Spleen (tissue), 11 donors: ENCODE results near the gene CCDC70. TPM values are rescaled to one million over a fixed set of nuclear protein-coding genes. Genes with fewer than 3 reads are reported as not detected.

Experiments
- DNase-seq: peaks from one replicate; pipeline ENCODE4 v3.0.0-alpha.2; 2020
- H3K27ac ChIP-seq, 8 donors: fragments of 200-600 bp; sonication (generic) in 7 of 8; 1 replicate in 4 of 8; 2 replicates in 4 of 8; pipeline versions ENCODE4 v1.5.0 to v1.8.0; 2016 to 2021; ENCODE audit warnings: inconsistent platforms in 4 of 8, mild to moderate bottlenecking in 4 of 8, moderate library complexity in 1 of 8
- H3K27me3 ChIP-seq, 7 donors: fragments of 200-600 bp; sonication (generic) in 6 of 7; replicated peaks in 1 of 7; 1 replicate in 4 of 7; 2 replicates in 3 of 7; pipeline versions ENCODE4 v1.5.0 to v1.8.0; 2016 to 2021; ENCODE audit warnings: inconsistent platforms in 3 of 7, mild to moderate bottlenecking in 1 of 7
- H3K36me3 ChIP-seq, 6 donors: fragments of 200-600 bp; sonication (generic) in 5 of 6; 1 replicate in 4 of 6; 2 replicates in 2 of 6; pipeline versions ENCODE4 v1.5.0 to v1.8.0; 2016 to 2021; ENCODE audit warnings: inconsistent platforms in 2 of 6
- H3K4me1 ChIP-seq, 6 donors: fragments of 200-600 bp; sonication (generic) in 5 of 6; 1 replicate in 3 of 6; 2 replicates in 3 of 6; pipeline versions ENCODE4 v1.5.0 to v1.8.0; 2016 to 2021; ENCODE audit warnings: inconsistent platforms in 3 of 6
- H3K4me3 ChIP-seq, 8 donors: fragments of 200-600 bp; sonication (generic) in 7 of 8; 1 replicate in 4 of 8; 2 replicates in 4 of 8; pipeline versions ENCODE4 v1.5.0 to v1.8.0; 2016 to 2021; ENCODE audit warnings: inconsistent platforms in 4 of 8, mild to moderate bottlenecking in 4 of 8, moderate library complexity in 2 of 8
- H3K9me3 ChIP-seq, 8 donors: fragments of 200-600 bp; sonication (generic) in 7 of 8; 1 replicate in 4 of 8; 2 replicates in 4 of 8; pipeline versions ENCODE4 v1.5.0 to v1.8.0; 2016 to 2021; ENCODE audit warnings: inconsistent platforms in 4 of 8
- POLR2A ChIP-seq, 3 donors: fragments of 450-650 bp; IDR thresholded peaks; one replicate each; pipeline ENCODE4 v1.5.1; 2017; ENCODE audit warnings: antibody characterized with exemption in 3 of 3, mild to moderate bottlenecking in 1 of 3
- POLR2AphosphoS5 ChIP-seq, 3 donors: sonication (generic); formaldehyde crosslinking; IDR thresholded peaks; one replicate each; pipeline ENCODE4 v1.5.1; 2017; ENCODE audit warnings: antibody characterized with exemption in 3 of 3
- WGBS, 5 donors: extraction: QIAGEN DNeasy Blood & Tissue Kit in 3 of 5; methylation state at CpG; one replicate each; pipeline versions ENCODE4 v1.1.5 to v1.1.7; 2013 to 2018; 5-methylcytosine and 5-hydroxymethylcytosine counted together
- intact Hi-C: fragments of 100-400 bp; cut with DNase I; formaldehyde crosslinking; loops from one replicate; pipeline ENCODE4 v1.15.0; 2023; ENCODE audit warnings: low total_unique reads
- polyA plus RNA-seq, 3 donors: library from polyadenylated mRNA; stranded (reverse); fragments of 200-250 nt; gene quantifications; one replicate each; pipeline ENCODE4 v1.2.1, GENCODE V29; 2013
- total RNA-seq, 7 donors: library from RNA; depleted of rRNA in 3 of 7; stranded (reverse); fragments of >200 nt in 3 of 7; fragmentation: NEBNext Ultra II Directional in 4 of 7; extraction: Animal tissue kit (Norgen Biotek cat#: 25700) in 4 of 7; gene quantifications; one replicate each; pipeline versions ENCODE4 v1.1.0 to v1.2.1, GENCODE V29; 2016 to 2021
- TF ChIP-seq, protein P1 (sequence below), 11 experiments: fragments of 200-600 bp in 7 of 11; fragments of 450-650 bp in 4 of 11; sonication (generic) in 4 of 11; IDR thresholded peaks in 8 of 11; conservative IDR thresholded peaks in 3 of 11; 1 replicate in 7 of 11; 2 replicates in 4 of 11; pipeline versions ENCODE4 v1.4.0 to v1.8.0; 2016 to 2021; ENCODE audit warnings: antibody characterized with exemption in 11 of 11, inconsistent platforms in 4 of 11, mild to moderate bottlenecking in 1 of 11
- donor health status: healthy with polysubstance abuse.
- donor health status: DM: no; HTN: no; CAD: no; lungs with moderate emphysema.
- donor health status: DM: no; HTN: no; CAD: no.
- donor health status: Bipolar disorder and iron deficiency.
- donor health status: healthy.
- donor health status: DM: no; HTN: no; CAD: no.
- donor health status: DM: yes; HTN: yes; CAD: no.

Gene CCDC70
- total and polyA plus RNA-seq, 10 donors = not detected

GRCh38 chr13:51843529-51843928 lies 18.2 kb upstream of the CCDC70 start:
- Histone ChIP-seq H3K9me3 (no peaks in the 10 kb centered on the region), H3K27ac (no peak overlapping the region), H3K36me3 (no peaks in the 10 kb centered on the region), H3K4me3 (no peak overlapping the region), H3K4me1 (peaks cover 0 to 14% (median 6%) of the 10 kb centered on the region in 6 donors), H3K27me3 (peaks cover 0 to 12% (median 0%) of the 10 kb centered on the region in 7 donors)
- intact Hi-C loops = loop anchor here (10.0 kb wide), 1 partner anchor 281 kb away; the partner anchor contains the start of gene NEK5
- 69 to 78% (median 74%) methylated on average over 3 of the region's 3 CpGs for WGBS, 5 donors
- TF ChIP-seq, protein P1, sequence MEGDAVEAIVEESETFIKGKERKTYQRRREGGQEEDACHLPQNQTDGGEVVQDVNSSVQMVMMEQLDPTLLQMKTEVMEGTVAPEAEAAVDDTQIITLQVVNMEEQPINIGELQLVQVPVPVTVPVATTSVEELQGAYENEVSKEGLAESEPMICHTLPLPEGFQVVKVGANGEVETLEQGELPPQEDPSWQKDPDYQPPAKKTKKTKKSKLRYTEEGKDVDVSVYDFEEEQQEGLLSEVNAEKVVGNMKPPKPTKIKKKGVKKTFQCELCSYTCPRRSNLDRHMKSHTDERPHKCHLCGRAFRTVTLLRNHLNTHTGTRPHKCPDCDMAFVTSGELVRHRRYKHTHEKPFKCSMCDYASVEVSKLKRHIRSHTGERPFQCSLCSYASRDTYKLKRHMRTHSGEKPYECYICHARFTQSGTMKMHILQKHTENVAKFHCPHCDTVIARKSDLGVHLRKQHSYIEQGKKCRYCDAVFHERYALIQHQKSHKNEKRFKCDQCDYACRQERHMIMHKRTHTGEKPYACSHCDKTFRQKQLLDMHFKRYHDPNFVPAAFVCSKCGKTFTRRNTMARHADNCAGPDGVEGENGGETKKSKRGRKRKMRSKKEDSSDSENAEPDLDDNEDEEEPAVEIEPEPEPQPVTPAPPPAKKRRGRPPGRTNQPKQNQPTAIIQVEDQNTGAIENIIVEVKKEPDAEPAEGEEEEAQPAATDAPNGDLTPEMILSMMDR (IDR thresholded peaks at IDR 0.05 in 8 of 11, conservative IDR thresholded peaks at IDR 0.05 in 3 of 11) = no peak
- TF ChIP-seq POLR2A (IDR thresholded peaks at IDR 0.05) = no peak
- TF ChIP-seq POLR2AphosphoS5 (IDR thresholded peaks at IDR 0.05) = no peak
- no peak for DNase-seq

- DNase-seq = peak; percentile 84
- peaks cover 0 to 12% (median 0%) of the 10 kb centered on the region in 7 donors for H3K27me3 ChIP-seq
- WGBS, 5 donors = 38 to 43% (median 38%) methylated on average over 20 of the region's 20 CpGs
- intact Hi-C loops = loop anchor here (10.0 kb wide), 1 partner anchor 280 kb away; the partner anchor contains the start of gene NEK5
- peak within 1 kb of the TSS in 2 of 8 donors; percentile 11 to 46 for H3K4me3 ChIP-seq
- H3K27ac ChIP-seq = peak within 1 kb of the TSS in 1 of 8 donors; percentile 31
- TF ChIP-seq POLR2A (IDR thresholded peaks at IDR 0.05) = no peak
- TF ChIP-seq, protein P1 (IDR thresholded peaks at IDR 0.05 in 8 of 11, conservative IDR thresholded peaks at IDR 0.05 in 3 of 11) = peak; percentile 53 to 92 (median 84)
- peak in 1 of 3 donors; percentile 37 for TF ChIP-seq POLR2AphosphoS5 (IDR thresholded peaks at IDR 0.05)
- no peaks in the 10 kb centered on the region for H3K9me3 ChIP-seq
- no peaks in the 10 kb centered on the region for H3K36me3 ChIP-seq
- H3K4me1 ChIP-seq = peaks cover 0 to 14% (median 6%) of the 10 kb centered on the region in 6 donors
Observed at GRCh38 chr13:51844862-51845573, 16.8 kb upstream of the CCDC70 start, which contains the start of gene TMEM272. Gene TMEM272 (minus strand): TSS chr13:51845177. CDS start chr13:51838530, 6,647 bp downstream.

GRCh38 chr13:51845574-51846318 lies 16.0 kb upstream of the CCDC70 start:
- Histone ChIP-seq H3K36me3 (no peaks in the 10 kb centered on the region), H3K4me3 (peak overlapping the region in 1 of 8 donors; percentile 46), H3K27me3 (peaks cover 0 to 12% (median 0%) of the 10 kb centered on the region in 7 donors), H3K27ac (no peak overlapping the region), H3K9me3 (no peaks in the 10 kb centered on the region), H3K4me1 (peaks cover 0 to 15% (median 6%) of the 10 kb centered on the region in 6 donors)
- 51 to 87% (median 81%) methylated on average over 4 to 5 of the region's 5 CpGs for WGBS, 5 donors
- no peak for DNase-seq
- TF ChIP-seq POLR2AphosphoS5 (IDR thresholded peaks at IDR 0.05) = no peak
- TF ChIP-seq, protein P1 (IDR thresholded peaks at IDR 0.05 in 8 of 11, conservative IDR thresholded peaks at IDR 0.05 in 3 of 11) = no peak
- TF ChIP-seq POLR2A (IDR thresholded peaks at IDR 0.05) = no peak
- intact Hi-C loops = loop anchor here (10.0 kb wide), 1 partner anchor 279 kb away; the partner anchor contains the start of gene NEK5
